Measurements from ENCODE around the gene TMEM63C. TPM values are rescaled to one million over a fixed set of nuclear protein-coding genes. Genes with fewer than 3 reads are reported as not detected.

Gene TMEM63C
- total RNA-seq, 1 experiment from 2014 or later, result 5.4 TPM

DNA sequence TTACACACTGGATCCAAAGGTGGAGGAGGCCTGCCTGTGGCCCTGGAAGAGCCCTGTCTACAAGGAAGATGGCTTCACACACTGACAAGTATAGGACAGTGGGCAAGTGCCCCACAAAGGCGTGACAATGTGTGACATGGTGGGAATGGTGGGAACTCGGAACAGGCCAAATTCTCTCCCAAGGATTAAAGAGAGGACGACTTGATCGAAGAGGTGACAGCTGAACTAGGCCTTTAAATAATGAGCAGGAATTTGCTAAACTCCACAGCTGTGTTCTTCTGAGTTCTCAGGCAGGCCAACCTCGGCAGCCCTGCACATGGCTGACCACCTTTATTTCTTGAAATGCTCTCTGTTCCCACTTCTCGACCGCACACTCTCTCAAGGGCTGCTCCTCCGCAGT is 115.3 kb downstream of the TMEM63C start:
- Histone ChIP-seq H3K4me3 (ENCODE audit: low read length) (no peak overlapping the region), H4K20me1 (ENCODE audit: low read length) (no peaks in the 10 kb centered on the region), H3K9ac (ENCODE audit: low read length) (no peak overlapping the region), H3K36me3 (ENCODE audit: low read depth, low read length) (peaks cover 59% of the 10 kb centered on the region), H3K4me2 (ENCODE audit: low read length) (no peak overlapping the region), H3K9me2 (replicated peaks; ENCODE audit: low read length) (no peaks in the 10 kb centered on the region), H2AFZ (ENCODE audit: low read length) (no peak overlapping the region), H3F3A (ENCODE audit: low read length, unreplicated experiment) (no peaks in the 10 kb centered on the region), H3K9me3 (ENCODE audit: low read length) (no peaks in the 10 kb centered on the region), H3K27ac (ENCODE audit: low read length) (no peak overlapping the region), H3K4me1 (ENCODE audit: insufficient read depth, low read length) (no peaks in the 10 kb centered on the region), H3K79me2 (ENCODE audit: low read length) (peaks cover 1% of the 10 kb centered on the region; the same call in 1 of the 2 replicates), H3K27me3 (ENCODE audit: low read length) (no peaks in the 10 kb centered on the region)
- CTCF ChIA-PET, result interaction anchor here (0.5 kb wide), 1 partner anchor 20 kb away, joined by 3 read pairs; no protein-coding TSS in a partner anchor
- ATAC-seq (no peak), DNase-seq (no peak)
- no TSS peak for BruUV-seq (replicated peaks)
- TF ChIP-seq CTCF (conservative IDR thresholded peaks at IDR 0.05; ENCODE audit: low read depth, low read length), result no peak
- no peak for TF ChIP-seq EZH2 (IDR thresholded peaks at IDR 0.05; ENCODE audit: low read length, unreplicated experiment)
- no peak for TF ChIP-seq EZH2phosphoT487 (IDR thresholded peaks at IDR 0.05; ENCODE audit: borderline replicate concordance, low read length)
- POLR2A ChIA-PET (ENCODE audit: unreplicated experiment), result no interaction called here
- intact Hi-C loops (cut with micrococcal nuclease), result no loop called here

GRCh38 chr14:77299771-77300170 is 118.2 kb downstream of the TMEM63C start:
- intact Hi-C loops (cut with micrococcal nuclease), result loop anchor here (5.0 kb wide), 1 partner anchor 147 kb away; no protein-coding TSS in a partner anchor
- peaks cover 25% of the 10 kb centered on the region for H3K4me1 ChIP-seq (ENCODE audit: insufficient read depth, low read length)
- H3K36me3 ChIP-seq (ENCODE audit: low read depth, low read length), result peaks cover 49% of the 10 kb centered on the region; the same call in 1 of the 2 replicates
- no peaks in the 10 kb centered on the region for H3K9me2 ChIP-seq (replicated peaks; ENCODE audit: low read length)
- no peak overlapping the region for H3K4me2 ChIP-seq (ENCODE audit: low read length)
- ATAC-seq (no peak), DNase-seq (no peak)
- peaks cover 14% of the 10 kb centered on the region for H3F3A ChIP-seq (ENCODE audit: low read length, unreplicated experiment)
- H2AFZ ChIP-seq (ENCODE audit: low read length), result no peak overlapping the region
- no peak for TF ChIP-seq CTCF (conservative IDR thresholded peaks at IDR 0.05; ENCODE audit: low read depth, low read length)
- no peak for TF ChIP-seq EZH2 (IDR thresholded peaks at IDR 0.05; ENCODE audit: low read length, unreplicated experiment)
- TF ChIP-seq EZH2phosphoT487 (IDR thresholded peaks at IDR 0.05; ENCODE audit: borderline replicate concordance, low read length), result no peak
- H4K20me1 ChIP-seq (ENCODE audit: low read length), result no peaks in the 10 kb centered on the region
- POLR2A ChIA-PET (ENCODE audit: unreplicated experiment), result no interaction called here
- H3K4me3 ChIP-seq (ENCODE audit: low read length), result no peak overlapping the region
- no peak overlapping the region for H3K9ac ChIP-seq (ENCODE audit: low read length)
- no peaks in the 10 kb centered on the region for H3K9me3 ChIP-seq (ENCODE audit: low read length)
- H3K79me2 ChIP-seq (ENCODE audit: low read length), result peaks cover 6% of the 10 kb centered on the region; the same call in 1 of the 2 replicates
- CTCF ChIA-PET, result interaction anchor here (6.3 kb wide), 1 partner anchor 16 kb away, joined by 72 read pairs; no protein-coding TSS in a partner anchor
- H3K27ac ChIP-seq (ENCODE audit: low read length), result no peak overlapping the region
- H3K27me3 ChIP-seq (ENCODE audit: low read length), result no peaks in the 10 kb centered on the region
- BruUV-seq (replicated peaks), result no TSS peak

GRCh38 chr14:77301103-77301502 is 119.5 kb downstream of the TMEM63C start:
- H4K20me1 ChIP-seq (ENCODE audit: low read length), result no peaks in the 10 kb centered on the region
- no TSS peak for BruUV-seq (replicated peaks)
- no peaks in the 10 kb centered on the region for H3K9me3 ChIP-seq (ENCODE audit: low read length)
- intact Hi-C loops (cut with micrococcal nuclease), result loop anchor here (5.0 kb wide), 1 partner anchor 149 kb away; no protein-coding TSS in a partner anchor
- no peaks in the 10 kb centered on the region for H3K9me2 ChIP-seq (replicated peaks; ENCODE audit: low read length)
- CTCF ChIA-PET, result interaction anchor here (0.6 to 6.3 kb wide), 2 partner anchors 14 to 1552 kb away, joined by 3 to 72 read pairs; no protein-coding TSS in a partner anchor
- H3K4me1 ChIP-seq (ENCODE audit: insufficient read depth, low read length), result peaks cover 33% of the 10 kb centered on the region
- no peak overlapping the region for H2AFZ ChIP-seq (ENCODE audit: low read length)
- H3K27me3 ChIP-seq (ENCODE audit: low read length), result no peaks in the 10 kb centered on the region
- H3K27ac ChIP-seq (ENCODE audit: low read length), result no peak overlapping the region
- POLR2A ChIA-PET (ENCODE audit: unreplicated experiment), result no interaction called here
- H3K36me3 ChIP-seq (ENCODE audit: low read depth, low read length), result peaks cover 54% of the 10 kb centered on the region; the same call in 1 of the 2 replicates
- peak; percentile 88 for DNase-seq
- TF ChIP-seq CTCF (conservative IDR thresholded peaks at IDR 0.05; ENCODE audit: low read depth, low read length) (peak; percentile 99), EZH2phosphoT487 (IDR thresholded peaks at IDR 0.05; ENCODE audit: borderline replicate concordance, low read length) (no peak), EZH2 (IDR thresholded peaks at IDR 0.05; ENCODE audit: low read length, unreplicated experiment) (no peak)
- peak; percentile 12; the same call in 1 of the 2 replicates for ATAC-seq
- H3K4me2 ChIP-seq (ENCODE audit: low read length), result no peak overlapping the region
- peaks cover 14% of the 10 kb centered on the region for H3F3A ChIP-seq (ENCODE audit: low read length, unreplicated experiment)
- H3K79me2 ChIP-seq (ENCODE audit: low read length), result peaks cover 6% of the 10 kb centered on the region; the same call in 1 of the 2 replicates
- H3K9ac ChIP-seq (ENCODE audit: low read length), result no peak overlapping the region
- H3K4me3 ChIP-seq (ENCODE audit: low read length), result no peak overlapping the region

Measured in PC-3 (cell line).